ENCODE data around the gene SAMD8.

DNA sequence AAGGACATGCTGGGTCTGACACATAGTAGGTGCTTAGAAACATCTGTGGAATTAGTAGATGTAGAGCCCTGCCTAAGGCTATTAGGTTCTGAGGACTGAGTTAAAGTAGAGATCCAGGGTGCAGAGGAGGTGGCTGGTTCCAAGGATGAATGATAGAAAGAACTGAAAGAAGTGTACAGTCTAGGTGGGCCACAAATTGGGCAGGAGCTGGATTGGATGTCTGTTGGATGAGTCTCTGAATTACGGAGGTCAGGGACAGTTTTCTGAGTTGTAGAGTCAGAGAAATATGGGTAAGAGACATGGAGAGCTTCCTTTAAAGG is 2.0 kb upstream of the SAMD8 start:
- TF ChIP-seq, protein P1, sequence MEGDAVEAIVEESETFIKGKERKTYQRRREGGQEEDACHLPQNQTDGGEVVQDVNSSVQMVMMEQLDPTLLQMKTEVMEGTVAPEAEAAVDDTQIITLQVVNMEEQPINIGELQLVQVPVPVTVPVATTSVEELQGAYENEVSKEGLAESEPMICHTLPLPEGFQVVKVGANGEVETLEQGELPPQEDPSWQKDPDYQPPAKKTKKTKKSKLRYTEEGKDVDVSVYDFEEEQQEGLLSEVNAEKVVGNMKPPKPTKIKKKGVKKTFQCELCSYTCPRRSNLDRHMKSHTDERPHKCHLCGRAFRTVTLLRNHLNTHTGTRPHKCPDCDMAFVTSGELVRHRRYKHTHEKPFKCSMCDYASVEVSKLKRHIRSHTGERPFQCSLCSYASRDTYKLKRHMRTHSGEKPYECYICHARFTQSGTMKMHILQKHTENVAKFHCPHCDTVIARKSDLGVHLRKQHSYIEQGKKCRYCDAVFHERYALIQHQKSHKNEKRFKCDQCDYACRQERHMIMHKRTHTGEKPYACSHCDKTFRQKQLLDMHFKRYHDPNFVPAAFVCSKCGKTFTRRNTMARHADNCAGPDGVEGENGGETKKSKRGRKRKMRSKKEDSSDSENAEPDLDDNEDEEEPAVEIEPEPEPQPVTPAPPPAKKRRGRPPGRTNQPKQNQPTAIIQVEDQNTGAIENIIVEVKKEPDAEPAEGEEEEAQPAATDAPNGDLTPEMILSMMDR (conservative IDR thresholded peaks at IDR 0.05 in 1 of 2, IDR thresholded peaks at IDR 0.05 in 1 of 2; ENCODE audit: extremely low read depth in 1 of 2, insufficient read depth in 1 of 2, low read depth in 1 of 2, low read length in 2 of 2): no peak
- TF ChIP-seq EZH2 (IDR thresholded peaks at IDR 0.05; ENCODE audit: borderline replicate concordance, low read length): no peak

Data from mammary epithelial cell (primary cell).